Measurements from ENCODE around the gene KLHDC10. TPM values are rescaled to one million over a fixed set of nuclear protein-coding genes. Genes with fewer than 3 reads are reported as not detected.

Gene KLHDC10
- total RNA-seq, 2 experiments from 2014 or later: 7.0 to 8.8 TPM

- Histone ChIP-seq H3K36me3 (ENCODE audit: insufficient read depth, low read length) (no peaks in the 10 kb centered on the region), H3K27me3 (ENCODE audit: control insufficient read depth in 1 of 2, insufficient read depth in 2 of 2, low read length in 2 of 2) (no peaks in the 10 kb centered on the region), H3K9me3 (ENCODE audit: control insufficient read depth in 1 of 2, insufficient read depth in 1 of 2, low read length in 2 of 2) (no peaks in the 10 kb centered on the region), H3K4me1 (ENCODE audit: insufficient read depth, low read length) (no peaks in the 10 kb centered on the region), H3K27ac (ENCODE audit: low read depth in 1 of 2, low read length in 2 of 2) (no peak overlapping the region), H3K4me3 (ENCODE audit: low read length) (no peak overlapping the region)
- POLR2A ChIA-PET: no interaction called here
- no peak for ATAC-seq (ENCODE audit: poor library complexity)
- Mint-ChIP-seq H3K27me3 (no peaks in the 10 kb centered on the region), H3K4me3 (no peak overlapping the region), H3K9me3 (no peaks in the 10 kb centered on the region), H3K36me3 (ENCODE audit: low read depth) (peaks cover 14% of the 10 kb centered on the region), H3K27ac (no peak overlapping the region), H3K4me1 (ENCODE audit: low read depth) (no peaks in the 10 kb centered on the region)
- intact Hi-C loops (cut with DNase I, micrococcal nuclease): no loop called here
- CTCF ChIA-PET: no interaction called here
- no peak for TF ChIP-seq CTCF (IDR thresholded peaks at IDR 0.05)
- no peak for DNase-seq
These were observed 29.0 kb downstream of the KLHDC10 start for GRCh38 chr7:130099331-130099730.

- H3K27ac Mint-ChIP-seq: no peak overlapping the region
- no peak overlapping the region for H3K4me3 ChIP-seq (ENCODE audit: low read length)
- POLR2A ChIA-PET: no interaction called here
- no peaks in the 10 kb centered on the region for H3K27me3 Mint-ChIP-seq
- ATAC-seq (ENCODE audit: poor library complexity): no peak
- no peaks in the 10 kb centered on the region for H3K4me1 Mint-ChIP-seq (ENCODE audit: low read depth)
- no peaks in the 10 kb centered on the region for H3K36me3 ChIP-seq (ENCODE audit: insufficient read depth, low read length)
- H3K4me3 Mint-ChIP-seq: no peak overlapping the region
- no peaks in the 10 kb centered on the region for H3K27me3 ChIP-seq (ENCODE audit: control insufficient read depth in 1 of 2, insufficient read depth in 2 of 2, low read length in 2 of 2)
- DNase-seq: no peak
- H3K9me3 Mint-ChIP-seq: no peaks in the 10 kb centered on the region
- peaks cover 0 to 2% of the 10 kb centered on the region in 2 experiments for H3K9me3 ChIP-seq (ENCODE audit: control insufficient read depth in 1 of 2, insufficient read depth in 1 of 2, low read length in 2 of 2)
- CTCF ChIA-PET: no interaction called here
- H3K4me1 ChIP-seq (ENCODE audit: insufficient read depth, low read length): no peaks in the 10 kb centered on the region
- TF ChIP-seq CTCF (IDR thresholded peaks at IDR 0.05): no peak
- H3K27ac ChIP-seq (ENCODE audit: low read depth in 1 of 2, low read length in 2 of 2): no peak overlapping the region
- intact Hi-C loops (cut with DNase I, micrococcal nuclease): loop anchor here in 1 of 2 experiments (5.0 kb wide), 1 partner anchor 430 kb away; no protein-coding TSS in a partner anchor
- peaks cover 18% of the 10 kb centered on the region for H3K36me3 Mint-ChIP-seq (ENCODE audit: low read depth)
These were observed 32.3 kb downstream of the KLHDC10 start for GRCh38 chr7:130102588-130102987.

DNA sequence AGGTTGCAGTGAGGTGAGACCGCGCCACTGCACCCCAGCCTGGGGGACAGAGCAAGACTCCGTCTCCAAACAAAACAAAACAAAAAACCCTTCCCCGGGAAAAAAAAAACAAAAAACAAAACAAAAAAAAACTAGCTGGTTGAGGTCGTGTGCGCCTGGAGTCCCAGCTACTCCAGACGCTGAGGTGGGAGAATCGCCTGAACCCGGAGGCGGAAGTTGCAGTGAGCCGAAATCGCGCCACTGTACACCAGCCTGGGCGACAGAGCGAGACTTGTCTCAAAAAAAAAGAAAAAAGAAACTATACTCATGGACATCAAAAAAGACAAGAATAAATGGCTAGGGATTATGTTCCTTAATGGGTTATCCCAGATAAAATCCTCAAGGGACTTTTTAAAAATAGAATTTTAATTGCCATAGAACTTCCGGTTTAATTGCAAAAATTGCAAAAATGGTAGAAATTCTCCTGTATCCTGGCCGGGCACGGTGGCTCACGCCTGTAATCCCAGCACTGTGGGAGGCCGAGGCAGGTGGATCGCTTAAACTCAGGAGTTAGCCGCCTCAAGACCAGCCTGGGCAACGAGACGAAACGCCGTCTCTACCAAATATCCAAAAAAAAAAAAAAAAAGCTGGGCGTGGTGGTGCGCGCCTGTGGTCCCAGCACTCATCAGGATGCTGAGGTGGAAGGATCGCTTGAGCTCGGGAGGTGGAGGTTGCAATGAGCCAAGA, 37.8 kb downstream of the KLHDC10 start:
- peaks cover 10% of the 10 kb centered on the region for H3K36me3 Mint-ChIP-seq (ENCODE audit: low read depth)
- H3K4me1 Mint-ChIP-seq (ENCODE audit: low read depth): no peaks in the 10 kb centered on the region
- CTCF ChIA-PET: no interaction called here
- DNase-seq (no peak), ATAC-seq (ENCODE audit: poor library complexity) (no peak)
- H3K27ac ChIP-seq (ENCODE audit: low read depth in 1 of 2, low read length in 2 of 2): no peak overlapping the region
- H3K4me3 ChIP-seq (ENCODE audit: low read length): no peak overlapping the region
- H3K27me3 Mint-ChIP-seq: no peaks in the 10 kb centered on the region
- POLR2A ChIA-PET: no interaction called here
- H3K27me3 ChIP-seq (ENCODE audit: control insufficient read depth in 1 of 2, insufficient read depth in 2 of 2, low read length in 2 of 2): no peaks in the 10 kb centered on the region
- no peak for TF ChIP-seq CTCF (IDR thresholded peaks at IDR 0.05)
- no peaks in the 10 kb centered on the region for H3K36me3 ChIP-seq (ENCODE audit: insufficient read depth, low read length)
- H3K9me3 ChIP-seq (ENCODE audit: control insufficient read depth in 1 of 2, insufficient read depth in 1 of 2, low read length in 2 of 2): peaks cover 0 to 9% of the 10 kb centered on the region in 2 experiments
- H3K4me1 ChIP-seq (ENCODE audit: insufficient read depth, low read length): no peaks in the 10 kb centered on the region
- H3K9me3 Mint-ChIP-seq: no peaks in the 10 kb centered on the region
- intact Hi-C loops (cut with DNase I, micrococcal nuclease): no loop called here
- no peak overlapping the region for H3K4me3 Mint-ChIP-seq
- no peak overlapping the region for H3K27ac Mint-ChIP-seq
